K562 (cell line): ENCODE measurements around the gene LOXL3. TPM values are rescaled to one million over a fixed set of nuclear protein-coding genes. Genes with fewer than 3 reads are reported as not detected.

Experiments used
- HMG20A ChIP-seq: fragments of 450-650 bp; formaldehyde crosslinking; conservative IDR thresholded peaks from 2 replicates; pipeline ENCODE4 v1.4.0; 2020; ENCODE audit warnings: mild to moderate bottlenecking, mixed read lengths
- KAT8 ChIP-seq: fragments of 450-650 bp; IDR thresholded peaks from 2 replicates; pipeline ENCODE4 v1.6.1; 2016; ENCODE audit warnings: low read depth, mild to moderate bottlenecking
- KLF16 ChIP-seq: IDR thresholded peaks from 2 replicates; pipeline ENCODE4 v1.6.1; 2016; ENCODE audit warnings: antibody characterized with exemption
- MAX ChIP-seq: sonication (generic); formaldehyde crosslinking; IDR thresholded peaks from 2 replicates; pipeline ENCODE4 v1.9.0; 2022; ENCODE audit warnings: mild to moderate bottlenecking, missing genetic modification reagents
- MBD1 ChIP-seq: fragments of 250-450 bp; sonication (Bioruptor Pico); IDR thresholded peaks from 2 replicates; pipeline ENCODE4 v1.8.0; 2022; ENCODE audit warnings: inconsistent platforms
- MCM7 ChIP-seq, 2 experiments: fragments of 450-650 bp; IDR thresholded peaks; 2 replicates each; pipeline ENCODE4 v1.6.1; 2016 to 2018
- NCOA2 ChIP-seq, 2 experiments: fragments of 450-650 bp; IDR thresholded peaks; 2 replicates each; pipeline ENCODE4 v1.6.1; 2018; ENCODE audit warnings: mild to moderate bottlenecking in 2 of 2, moderate library complexity in 1 of 2; ENCODE audit not compliant: partially characterized antibody in 2 of 2
- PRPF4 ChIP-seq: fragments of 200-400 bp; formaldehyde crosslinking; IDR thresholded peaks from one replicate; pipeline ENCODE4 v1.6.1; 2017; ENCODE audit warnings: low read length, low read depth, mild to moderate bottlenecking; ENCODE audit not compliant: insufficient read depth, poor library complexity, severe bottlenecking
- REST ChIP-seq, 2 experiments: fragments of 450-650 bp; formaldehyde crosslinking in 1 of 2; IDR thresholded peaks; 2 replicates each; pipeline versions ENCODE4 v1.4.0 to v1.6.1; 2014 to 2020; ENCODE audit warnings: mild to moderate bottlenecking in 2 of 2, borderline replicate concordance in 1 of 2, low read depth in 1 of 2
- ZNF589 ChIP-seq: fragments of 200-800 bp; sonication (Bioruptor generic); IDR thresholded peaks from 2 replicates; pipeline ENCODE4 v1.6.1; 2016; ENCODE audit warnings: low read depth, missing genetic modification characterization, missing compliant biosample characterization
- polyA plus RNA-seq, 8 experiments: library from polyadenylated mRNA; depleted of rRNA in 4 of 8; stranded (reverse) in 5 of 8; unstranded in 3 of 8; fragments of >200 nt; fragmentation: Nextera tagmentation in 2 of 8; fragmentation: Illumina TruSeq in 1 of 8; extraction: Ambion mirVana in 2 of 8; extraction: Trizol in 1 of 8; gene quantifications; 2 replicates each; pipeline versions ENCODE4 v1.2.1 to v1.2.3, GENCODE V29; 2011 to 2014; ENCODE audit warnings: inconsistent platforms in 1 of 8, missing spikeins in 1 of 8
- total RNA-seq, 7 experiments: library from RNA; depleted of rRNA in 6 of 7; stranded (reverse); fragments of >200 nt in 6 of 7; fragmentation: Illumina TruSeq in 2 of 7; extraction: Trizol in 2 of 7; gene quantifications; 2 replicates each; pipeline versions ENCODE4 v1.2.1 to v1.2.3, GENCODE V29; 2011 to 2021; ENCODE audit warnings: low replicate concordance in 1 of 7
- TF ChIP-seq, protein P1 (sequence below): sonication (generic); formaldehyde crosslinking; IDR thresholded peaks from 2 replicates; pipeline ENCODE4 v1.8.1; 2023; ENCODE audit warnings: missing genetic modification reagents, mild to moderate bottlenecking, borderline replicate concordance

The LOXL3 gene
- total and polyA plus RNA-seq, 9 of the 15 experiments (the other 6 are each of a cell fraction or from before 2014, with no cell fraction given) = 0.22 to 0.99 (median 0.31) TPM

GRCh38 chr2:74529357-74530238, 24.1 kb downstream of the LOXL3 start, which contains the start of the genes AUP1 and HTRA2 (continued):
- TF ChIP-seq REST (IDR thresholded peaks at IDR 0.05; ENCODE audit: borderline replicate concordance) (no peak), REST (CRISPR knock-in tag; IDR thresholded peaks at IDR 0.05; ENCODE audit: low read depth) (no peak), ZNF589 (peak; percentile 57; the same call in 1 of the 2 replicates), KLF16 (no peak), MCM7 (IDR thresholded peaks at IDR 0.05) (no peak), KAT8 (0 out of 2 replicates have a peak, but pooled peaks have one; percentile 22), MAX (peak; percentile 38), MBD1 (CRISPR knock-in tag) (no peak), PRPF4 (no peak), NCOA2 (IDR thresholded peaks at IDR 0.05; ENCODE audit: partially characterized antibody in 2 of 2) (no peak), HMG20A (CRISPR knock-in tag) (no peak)
- TF ChIP-seq, protein P1, sequence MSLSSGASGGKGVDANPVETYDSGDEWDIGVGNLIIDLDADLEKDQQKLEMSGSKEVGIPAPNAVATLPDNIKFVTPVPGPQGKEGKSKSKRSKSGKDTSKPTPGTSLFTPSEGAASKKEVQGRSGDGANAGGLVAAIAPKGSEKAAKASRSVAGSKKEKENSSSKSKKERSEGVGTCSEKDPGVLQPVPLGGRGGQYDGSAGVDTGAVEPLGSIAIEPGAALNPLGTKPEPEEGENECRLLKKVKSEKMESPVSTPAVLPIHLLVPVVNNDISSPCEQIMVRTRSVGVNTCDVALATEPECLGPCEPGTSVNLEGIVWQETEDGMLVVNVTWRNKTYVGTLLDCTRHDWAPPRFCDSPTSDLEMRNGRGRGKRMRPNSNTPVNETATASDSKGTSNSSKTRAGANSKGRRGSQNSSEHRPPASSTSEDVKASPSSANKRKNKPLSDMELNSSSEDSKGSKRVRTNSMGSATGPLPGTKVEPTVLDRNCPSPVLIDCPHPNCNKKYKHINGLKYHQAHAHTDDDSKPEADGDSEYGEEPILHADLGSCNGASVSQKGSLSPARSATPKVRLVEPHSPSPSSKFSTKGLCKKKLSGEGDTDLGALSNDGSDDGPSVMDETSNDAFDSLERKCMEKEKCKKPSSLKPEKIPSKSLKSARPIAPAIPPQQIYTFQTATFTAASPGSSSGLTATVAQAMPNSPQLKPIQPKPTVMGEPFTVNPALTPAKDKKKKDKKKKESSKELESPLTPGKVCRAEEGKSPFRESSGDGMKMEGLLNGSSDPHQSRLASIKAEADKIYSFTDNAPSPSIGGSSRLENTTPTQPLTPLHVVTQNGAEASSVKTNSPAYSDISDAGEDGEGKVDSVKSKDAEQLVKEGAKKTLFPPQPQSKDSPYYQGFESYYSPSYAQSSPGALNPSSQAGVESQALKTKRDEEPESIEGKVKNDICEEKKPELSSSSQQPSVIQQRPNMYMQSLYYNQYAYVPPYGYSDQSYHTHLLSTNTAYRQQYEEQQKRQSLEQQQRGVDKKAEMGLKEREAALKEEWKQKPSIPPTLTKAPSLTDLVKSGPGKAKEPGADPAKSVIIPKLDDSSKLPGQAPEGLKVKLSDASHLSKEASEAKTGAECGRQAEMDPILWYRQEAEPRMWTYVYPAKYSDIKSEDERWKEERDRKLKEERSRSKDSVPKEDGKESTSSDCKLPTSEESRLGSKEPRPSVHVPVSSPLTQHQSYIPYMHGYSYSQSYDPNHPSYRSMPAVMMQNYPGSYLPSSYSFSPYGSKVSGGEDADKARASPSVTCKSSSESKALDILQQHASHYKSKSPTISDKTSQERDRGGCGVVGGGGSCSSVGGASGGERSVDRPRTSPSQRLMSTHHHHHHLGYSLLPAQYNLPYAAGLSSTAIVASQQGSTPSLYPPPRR (CRISPR knock-in tag) = no peak
